K562 (cell line): ENCODE measurements around the gene DHRS4L2. TPM values are rescaled to one million over a fixed set of nuclear protein-coding genes. Genes with fewer than 3 reads are reported as not detected.
A peak's percentile ranks its signal among the peaks of the same experiment; 100 is the strongest.
"Not testable (repeated sequence)": the region's sequence is repeated elsewhere in the genome, so short reads cannot be mapped to it uniquely, and the experiment has no call there.

Experiments
- ATAC-seq: fragments of 200-7000 bp; cut with Tn5 transposase; 3 replicates; pipeline ENCODE4 v1.9.1; 2020; ENCODE audit warnings: moderate library complexity
- BruUV-seq: library from RNA; stranded (reverse); fragments of 400-500 nt; replicated peaks from 2 replicates; lab custom pipeline; 2021; lab: Mats Ljungman, UMichigan
- CTCF ChIA-PET: fragments of 300-600 bp; formaldehyde crosslinking; extraction: SDS; loops from one replicate; lab custom pipeline; 2021; ENCODE audit warnings: low intra/inter-chr PET ratio; lab: Yijun Ruan, JAX
- POLR2A ChIA-PET: fragments of 300-600, 350-650 bp; sonication (Branson Sonifier 250); formaldehyde crosslinking; extraction: SDS; loops from one replicate; lab custom pipeline; 2021; ENCODE audit warnings: antibody characterized with exemption, inconsistent platforms; lab: Yijun Ruan, JAX
- DNase-seq, 4 experiments: peaks; one replicate each; pipeline versions ENCODE4 v3.0.0 to v3.0.0-alpha.2; 2011 to 2018; ENCODE audit warnings: low spot score in 3 of 4, mixed read lengths in 3 of 4; ENCODE audit errors: extremely low read depth in 1 of 4
- FAIRE-seq: peaks from 2 replicates; lab custom pipeline; 2011; peaks lifted over from hg19 to GRCh38; lab: Jason Lieb, UNC
- H2AFZ ChIP-seq: 2 replicates; pipeline ENCODE4 v1.6.0; 2011; ENCODE audit warnings: low read depth, low read length, control low read depth, inconsistent platforms
- H3K27ac ChIP-seq: fragments of 200-600 bp; 3 replicates; pipeline ENCODE4 v1.8.0; 2011; ENCODE audit warnings: low read depth, mild to moderate bottlenecking, control low read depth, inconsistent platforms, low read length, moderate library complexity, mixed read lengths; ENCODE audit errors: extremely low read depth
- H3K27me3 ChIP-seq, 2 experiments: fragments of 300-600 bp in 1 of 2; 2 replicates in 1 of 2; 3 replicates in 1 of 2; pipeline versions ENCODE4 v1.6.0 to v1.8.0; 2011; ENCODE audit warnings: inconsistent platforms in 2 of 2, low read length in 2 of 2, mild to moderate bottlenecking in 1 of 2, mixed read lengths in 1 of 2, moderate library complexity in 1 of 2; ENCODE audit not compliant: control insufficient read depth in 2 of 2, insufficient read depth in 2 of 2
- H3K36me3 ChIP-seq: fragments of 300-600 bp; 3 replicates; pipeline ENCODE4 v1.8.0; 2011; ENCODE audit warnings: mild to moderate bottlenecking, low read length, inconsistent platforms; ENCODE audit not compliant: control insufficient read depth, insufficient read depth
- H3K4me1 ChIP-seq, 2 experiments: fragments of 200-600 bp in 1 of 2; replicated peaks in 1 of 2; 2 replicates in 1 of 2; 3 replicates in 1 of 2; pipeline versions ENCODE4 v1.5.1 to v1.8.0; 2011; ENCODE audit warnings: inconsistent platforms in 2 of 2, low read length in 2 of 2, mild to moderate bottlenecking in 1 of 2, mixed read lengths in 1 of 2, moderate library complexity in 1 of 2; ENCODE audit not compliant: control insufficient read depth in 2 of 2, insufficient read depth in 2 of 2
- H3K4me2 ChIP-seq: 2 replicates; pipeline ENCODE4 v1.6.1; 2011; ENCODE audit warnings: low read length, control low read depth, inconsistent platforms, mixed read lengths; ENCODE audit not compliant: insufficient read depth
- H3K4me3 ChIP-seq: fragments of 200-600 bp; sonication (generic), shearing (Covaris generic); 2 replicates; pipeline ENCODE4 v1.5.1; 2016; ENCODE audit warnings: control low read depth, inconsistent platforms
- H3K79me2 ChIP-seq: fragments of 200-600 bp; 3 replicates; pipeline ENCODE4 v1.8.0; 2011; ENCODE audit warnings: low read length, inconsistent platforms; ENCODE audit not compliant: control insufficient read depth, insufficient read depth
- H3K9ac ChIP-seq, 2 experiments: 2 replicates each; pipeline versions ENCODE4 v1.6.0 to v1.6.1; 2011; ENCODE audit warnings: low read depth in 2 of 2, low read length in 2 of 2, control low read depth in 1 of 2, inconsistent platforms in 1 of 2, mild to moderate bottlenecking in 1 of 2, mixed read lengths in 1 of 2; ENCODE audit not compliant: insufficient read depth in 1 of 2
- H3K9me1 ChIP-seq: one replicate; pipeline ENCODE4 v1.6.0; 2011; ENCODE audit warnings: inconsistent platforms, mild to moderate bottlenecking, low read length, moderate library complexity; ENCODE audit not compliant: control insufficient read depth, insufficient read depth
- H3K9me3 ChIP-seq: replicated peaks from 2 replicates; pipeline ENCODE4 v1.5.1; 2011; ENCODE audit warnings: low read depth, low read length, inconsistent platforms; ENCODE audit not compliant: control insufficient read depth, insufficient read depth
- H4K20me1 ChIP-seq: replicated peaks from 2 replicates; pipeline ENCODE4 v1.6.1; 2011; ENCODE audit warnings: low read length, inconsistent platforms, mixed read lengths; ENCODE audit not compliant: control insufficient read depth, insufficient read depth
- RBM17 ChIP-seq: fragments of 200-400 bp; formaldehyde crosslinking; IDR thresholded peaks from 2 replicates; pipeline ENCODE4 v1.6.1; 2017; ENCODE audit warnings: low read depth, mild to moderate bottlenecking, low read length, borderline replicate concordance
- WGBS: fragments of 100-300 bp; shearing (Covaris generic); methylation state at CpG from one replicate; pipeline ENCODE4 v1.1.6; 2016; ENCODE audit warnings: low coverage, mixed read lengths; ENCODE audit not compliant: insufficient coverage; ENCODE audit errors: missing lambda C conversion rate; 5-methylcytosine and 5-hydroxymethylcytosine counted together
- in situ Hi-C: fragments of 300-500 bp; cut with MboI; formaldehyde crosslinking; loops from 4 replicates; pipeline ENCODE4 v1.15.0; 2018; ENCODE audit warnings: inconsistent platforms, mixed read lengths
- intact Hi-C: fragments of 100-400 bp; cut with micrococcal nuclease; formaldehyde crosslinking; loops from 2 replicates; pipeline ENCODE4 v1.14.2; 2022
- polyA plus RNA-seq, 8 experiments: library from polyadenylated mRNA; depleted of rRNA in 4 of 8; stranded (reverse) in 5 of 8; unstranded in 3 of 8; fragments of >200 nt; fragmentation: Nextera tagmentation in 2 of 8; fragmentation: Illumina TruSeq in 1 of 8; extraction: Ambion mirVana in 2 of 8; extraction: Trizol in 1 of 8; gene quantifications; 2 replicates each; pipeline versions ENCODE4 v1.2.1 to v1.2.3, GENCODE V29; 2011 to 2014; ENCODE audit warnings: inconsistent platforms in 1 of 8, missing spikeins in 1 of 8
- total RNA-seq, 7 experiments: library from RNA; depleted of rRNA in 6 of 7; stranded (reverse); fragments of >200 nt in 6 of 7; fragmentation: Illumina TruSeq in 2 of 7; extraction: Trizol in 2 of 7; gene quantifications; 2 replicates each; pipeline versions ENCODE4 v1.2.1 to v1.2.3, GENCODE V29; 2011 to 2021; ENCODE audit warnings: low replicate concordance in 1 of 7
- TF ChIP-seq, protein P1 (sequence below), 3 experiments: IDR thresholded peaks in 2 of 3; conservative IDR thresholded peaks in 1 of 3; 2 replicates each; pipeline ENCODE4 v1.5.1; 2011 to 2012; ENCODE audit warnings: low read length in 3 of 3, mild to moderate bottlenecking in 3 of 3, control low read depth in 2 of 3, improper control_type of control experiment in 1 of 3, inconsistent platforms in 1 of 3, low read depth in 1 of 3, mixed read lengths in 1 of 3, moderate library complexity in 1 of 3; ENCODE audit not compliant: insufficient read depth in 2 of 3

The DHRS4L2 gene
- total and polyA plus RNA-seq, 9 of the 15 experiments (the other 6 are each of a cell fraction or from before 2014, with no cell fraction given): 2.3 to 13.7 (median 8.1) TPM

DNA sequence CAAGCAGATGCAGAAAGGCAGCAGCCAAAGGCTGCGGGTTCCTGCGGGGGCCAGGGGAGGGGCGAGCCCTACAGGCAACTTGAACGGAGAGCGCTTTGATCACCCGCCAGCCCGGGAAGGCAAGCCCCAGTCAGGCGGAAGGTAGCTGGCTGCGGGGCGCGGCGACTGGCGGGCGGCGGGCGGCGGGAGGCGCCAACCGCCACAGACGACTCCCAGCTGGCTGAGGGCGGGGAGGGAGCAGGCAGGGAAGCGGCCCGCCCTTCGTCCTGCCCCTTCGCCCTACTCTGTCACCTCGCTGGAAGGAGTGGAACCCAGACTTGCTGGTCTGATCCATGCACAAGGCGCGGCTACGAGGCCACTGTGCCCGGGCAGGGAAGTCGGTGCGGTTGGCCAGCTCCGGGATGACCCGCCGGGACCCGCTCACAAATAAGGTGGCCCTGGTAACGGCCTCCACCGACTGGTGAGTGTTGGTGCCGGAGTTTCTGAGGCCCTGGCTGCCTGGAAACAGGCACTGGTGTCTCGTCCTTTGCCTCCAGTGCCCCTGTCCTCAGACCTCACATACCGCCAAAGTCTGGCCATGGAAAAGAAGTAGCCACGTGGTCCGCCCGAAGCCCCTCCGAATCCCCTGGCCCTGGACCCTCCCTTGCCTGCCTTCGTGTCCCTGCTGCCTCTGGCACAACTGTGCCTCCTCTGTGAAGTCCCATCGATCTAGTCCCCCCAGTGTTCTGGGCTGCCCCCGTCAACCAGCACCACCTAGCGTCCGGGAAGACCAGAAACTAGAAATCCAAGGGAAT, 47.6 kb downstream of the DHRS4L2 start:
- in situ Hi-C loops (no loop called here), intact Hi-C loops (no loop called here)
- H2AFZ ChIP-seq: no peak overlapping the region
- no peak overlapping the region for H3K4me2 ChIP-seq
- TF ChIP-seq, protein P1, sequence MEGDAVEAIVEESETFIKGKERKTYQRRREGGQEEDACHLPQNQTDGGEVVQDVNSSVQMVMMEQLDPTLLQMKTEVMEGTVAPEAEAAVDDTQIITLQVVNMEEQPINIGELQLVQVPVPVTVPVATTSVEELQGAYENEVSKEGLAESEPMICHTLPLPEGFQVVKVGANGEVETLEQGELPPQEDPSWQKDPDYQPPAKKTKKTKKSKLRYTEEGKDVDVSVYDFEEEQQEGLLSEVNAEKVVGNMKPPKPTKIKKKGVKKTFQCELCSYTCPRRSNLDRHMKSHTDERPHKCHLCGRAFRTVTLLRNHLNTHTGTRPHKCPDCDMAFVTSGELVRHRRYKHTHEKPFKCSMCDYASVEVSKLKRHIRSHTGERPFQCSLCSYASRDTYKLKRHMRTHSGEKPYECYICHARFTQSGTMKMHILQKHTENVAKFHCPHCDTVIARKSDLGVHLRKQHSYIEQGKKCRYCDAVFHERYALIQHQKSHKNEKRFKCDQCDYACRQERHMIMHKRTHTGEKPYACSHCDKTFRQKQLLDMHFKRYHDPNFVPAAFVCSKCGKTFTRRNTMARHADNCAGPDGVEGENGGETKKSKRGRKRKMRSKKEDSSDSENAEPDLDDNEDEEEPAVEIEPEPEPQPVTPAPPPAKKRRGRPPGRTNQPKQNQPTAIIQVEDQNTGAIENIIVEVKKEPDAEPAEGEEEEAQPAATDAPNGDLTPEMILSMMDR (IDR thresholded peaks at IDR 0.05 in 2 of 3, conservative IDR thresholded peaks at IDR 0.05 in 1 of 3; ENCODE audit: insufficient read depth in 2 of 3, low read depth in 1 of 3, low read length in 3 of 3): peak in 1 of 3 experiments; percentile 19; a peak in 1 of 6 replicates
- no peak for TF ChIP-seq RBM17
- CTCF ChIA-PET: no interaction called here
- no peak overlapping the region for H3K4me3 ChIP-seq
- H3K9me1 ChIP-seq: no peaks in the 10 kb centered on the region
- H3K27ac ChIP-seq: no peak overlapping the region
- H3K9ac ChIP-seq: no peak overlapping the region
- no TSS peak for BruUV-seq
- FAIRE-seq (no peak), DNase-seq (no peak), ATAC-seq (no peak)
- H3K9me3 ChIP-seq: no peaks in the 10 kb centered on the region; the same call in none of the 2 replicates
- no peaks in the 10 kb centered on the region for H4K20me1 ChIP-seq
- H3K4me1 ChIP-seq: peaks cover 0 to 4% of the 10 kb centered on the region in 2 experiments; a peak in 2 of 5 replicates
- no peaks in the 10 kb centered on the region for H3K27me3 ChIP-seq
- no peaks in the 10 kb centered on the region for H3K36me3 ChIP-seq
- no peaks in the 10 kb centered on the region for H3K79me2 ChIP-seq
- WGBS: 45% methylated on average over 23 of the region's 50 CpGs
- POLR2A ChIA-PET: no interaction called here

DNA sequence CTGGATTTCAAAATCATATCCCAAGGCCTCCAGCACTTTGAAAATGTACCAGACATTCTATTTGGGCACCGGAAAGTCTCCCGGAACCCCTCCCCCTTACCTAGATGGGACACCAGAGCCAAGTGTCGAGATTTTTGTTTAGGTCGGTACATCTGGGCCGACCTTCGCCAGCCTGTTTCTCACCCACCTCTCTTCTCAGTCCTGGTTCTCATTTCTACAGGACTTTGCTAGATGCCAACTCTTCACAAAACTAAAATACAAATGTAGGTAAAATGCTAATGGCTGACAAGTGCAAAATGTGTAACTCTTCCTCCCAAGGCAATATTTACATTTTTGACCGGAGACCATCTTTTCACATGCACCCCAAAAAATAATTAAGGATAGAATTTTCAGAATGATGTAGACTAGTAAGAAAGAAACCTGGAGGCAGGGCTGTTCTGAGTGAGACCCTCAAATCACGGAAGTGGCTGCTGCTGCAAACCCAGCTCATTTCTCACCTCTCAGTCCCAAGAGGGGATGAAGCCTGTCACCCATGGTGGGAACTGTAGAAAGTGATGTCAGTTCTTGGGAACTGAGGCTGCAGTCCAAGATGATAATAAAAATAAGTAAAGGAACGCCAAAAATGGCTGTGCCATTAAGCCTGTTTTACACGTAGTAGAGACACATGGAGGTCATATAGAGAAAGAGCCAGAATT, 48.4 kb downstream of the DHRS4L2 start:
- 38% methylated on average over 8 of the region's 10 CpGs for WGBS
- H3K4me2 ChIP-seq, intact Hi-C loops, DNase-seq, H3K79me2 ChIP-seq, H3K27me3 ChIP-seq, H3K4me3 ChIP-seq, H3K9ac ChIP-seq, POLR2A ChIA-PET, H3K9me1 ChIP-seq, CTCF ChIA-PET, H3K9me3 ChIP-seq, in situ Hi-C loops, BruUV-seq, H4K20me1 ChIP-seq, H3K4me1 ChIP-seq, H3K27ac ChIP-seq, ATAC-seq, H2AFZ ChIP-seq, H3K36me3 ChIP-seq, FAIRE-seq: not testable (repeated sequence)
